PFSK-1 (cell line): ENCODE results near the gene PIK3CG.

Experiments used
- FOXP2 ChIP-seq: optimal IDR thresholded peaks from 2 replicates; pipeline ENCODE3; 2011; ENCODE audit warnings: borderline replicate concordance, control low read depth, inconsistent platforms; ENCODE audit not compliant: insufficient read depth; ENCODE audit errors: extremely low read length, extremely low read depth
- POLR2AphosphoS5 ChIP-seq: IDR thresholded peaks from 2 replicates; pipeline ENCODE4 v1.6.1; 2012; ENCODE audit warnings: low read depth, mild to moderate bottlenecking, control low read depth, low read length, moderate library complexity
- REST ChIP-seq, 2 experiments: IDR thresholded peaks; 2 replicates each; pipeline versions ENCODE4 v1.6.1 to v1.8.0; 2011 to 2012; ENCODE audit warnings: low read depth in 2 of 2, low read length in 2 of 2, control low read depth in 1 of 2, inconsistent platforms in 1 of 2, mild to moderate bottlenecking in 1 of 2, moderate library complexity in 1 of 2; ENCODE audit not compliant: insufficient read depth in 1 of 2
- SIN3A ChIP-seq: IDR thresholded peaks from 2 replicates; pipeline ENCODE4 v1.6.1; 2012; ENCODE audit warnings: mild to moderate bottlenecking, low read length, moderate library complexity, borderline replicate concordance; ENCODE audit not compliant: insufficient read depth
- TAF1 ChIP-seq: IDR thresholded peaks from 2 replicates; pipeline ENCODE4 v1.6.1; 2012; ENCODE audit warnings: low read length, control low read depth, borderline replicate concordance; ENCODE audit not compliant: insufficient read depth

PIK3CG gene

GRCh38 chr7:106887421-106887820 is 22.3 kb downstream of the PIK3CG start:
- TF ChIP-seq SIN3A (no peak), POLR2AphosphoS5 (no peak), TAF1 (no peak), FOXP2 (no peak), REST (IDR thresholded peaks at IDR 0.05; ENCODE audit: insufficient read depth in 1 of 2, low read depth in 2 of 2, low read length in 2 of 2) (no peak)

GRCh38 chr7:106888204-106888603 is 23.1 kb downstream of the PIK3CG start:
- TF ChIP-seq TAF1 (no peak), FOXP2 (no peak), REST (IDR thresholded peaks at IDR 0.05; ENCODE audit: insufficient read depth in 1 of 2, low read depth in 2 of 2, low read length in 2 of 2) (no peak), POLR2AphosphoS5 (no peak), SIN3A (no peak)

GRCh38 chr7:106890952-106891351 is 25.9 kb downstream of the PIK3CG start:
- TF ChIP-seq FOXP2, result no peak
- no peak for TF ChIP-seq SIN3A
- TF ChIP-seq REST (IDR thresholded peaks at IDR 0.05; ENCODE audit: insufficient read depth in 1 of 2, low read depth in 2 of 2, low read length in 2 of 2), result no peak
- TF ChIP-seq TAF1, result no peak
- TF ChIP-seq POLR2AphosphoS5, result no peak

- no peak for TF ChIP-seq TAF1
- no peak for TF ChIP-seq FOXP2
- no peak for TF ChIP-seq POLR2AphosphoS5
- TF ChIP-seq REST (IDR thresholded peaks at IDR 0.05; ENCODE audit: insufficient read depth in 1 of 2, low read depth in 2 of 2, low read length in 2 of 2), result no peak
- TF ChIP-seq SIN3A, result no peak
These were observed 26.7 kb downstream of the PIK3CG start for GRCh38 chr7:106891548-106892410.
